Stomach smooth muscle (tissue), 2 donors: Measurements from ENCODE around the gene LRRC61.
A peak's percentile ranks its signal among the peaks of the same experiment; 100 is the strongest.

Experiments
- H3K27ac ChIP-seq: one replicate; pipeline ENCODE4 v1.7.0; 2013; ENCODE audit warnings: mild to moderate bottlenecking, low read length, inconsistent platforms
- H3K27me3 ChIP-seq, 2 donors: one replicate each; pipeline ENCODE4 v1.7.0; 2013; ENCODE audit warnings: low read length in 2 of 2; ENCODE audit not compliant: insufficient read depth in 2 of 2, control insufficient read depth in 1 of 2
- H3K36me3 ChIP-seq, 2 donors: one replicate each; pipeline ENCODE4 v1.7.0; 2013; ENCODE audit warnings: low read length in 2 of 2; ENCODE audit not compliant: control insufficient read depth in 2 of 2, insufficient read depth in 2 of 2
- H3K4me1 ChIP-seq: one replicate; pipeline ENCODE4 v1.7.0; 2013; ENCODE audit warnings: low read length; ENCODE audit not compliant: control insufficient read depth, insufficient read depth
- H3K4me3 ChIP-seq, 2 donors: one replicate each; pipeline ENCODE4 v1.7.0; 2013; ENCODE audit warnings: low read length in 2 of 2
- H3K9ac ChIP-seq, 2 donors: one replicate each; pipeline ENCODE4 v1.7.0; 2013; ENCODE audit warnings: low read length in 2 of 2, mild to moderate bottlenecking in 1 of 2
- H3K9me3 ChIP-seq, 2 donors: one replicate each; pipeline ENCODE4 v1.7.0; 2013; ENCODE audit warnings: low read length in 2 of 2; ENCODE audit not compliant: control insufficient read depth in 2 of 2
- donor health status: healthy.
- donor health status: Pancreatic carcinoma.

The LRRC61 gene

GRCh38 chr7:150371996-150372270 is 48.8 kb downstream of the LRRC61 start:
- Histone ChIP-seq H3K27me3 (no peaks in the 10 kb centered on the region), H3K4me3 (no peak overlapping the region)

DNA sequence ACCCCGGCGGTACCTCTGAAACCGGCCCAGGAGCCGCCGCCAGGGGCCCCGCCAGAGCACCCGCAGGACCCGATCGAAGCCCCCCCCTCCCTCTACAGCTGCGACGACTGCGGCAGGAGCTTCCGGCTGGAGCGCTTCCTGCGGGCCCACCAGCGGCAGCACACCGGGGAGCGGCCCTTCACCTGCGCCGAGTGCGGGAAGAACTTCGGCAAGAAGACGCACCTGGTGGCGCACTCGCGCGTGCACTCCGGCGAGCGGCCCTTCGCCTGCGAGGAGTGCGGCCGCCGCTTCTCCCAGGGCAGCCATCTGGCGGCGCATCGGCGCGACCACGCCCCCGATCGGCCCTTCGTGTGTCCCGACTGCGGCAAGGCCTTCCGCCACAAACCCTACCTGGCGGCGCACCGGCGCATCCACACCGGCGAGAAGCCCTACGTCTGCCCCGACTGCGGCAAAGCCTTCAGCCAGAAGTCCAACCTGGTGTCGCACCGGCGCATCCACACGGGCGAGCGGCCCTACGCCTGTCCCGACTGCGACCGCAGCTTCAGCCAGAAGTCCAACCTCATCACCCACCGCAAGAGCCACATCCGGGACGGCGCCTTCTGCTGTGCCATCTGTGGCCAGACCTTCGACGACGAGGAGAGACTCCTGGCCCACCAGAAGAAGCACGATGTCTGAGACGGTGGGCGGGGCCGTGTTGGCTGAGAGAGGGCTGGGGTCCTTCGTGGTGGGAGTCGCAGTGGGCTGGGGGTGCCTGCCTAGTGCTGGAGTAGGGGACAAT is 49.3 kb downstream of the LRRC61 start:
- Histone ChIP-seq H3K4me1 (peaks cover 21% of the 10 kb centered on the region), H3K4me3 (no peak overlapping the region), H3K27ac (no peak overlapping the region), H3K9me3 (no peaks in the 10 kb centered on the region), H3K36me3 (peaks cover 8 to 17% of the 10 kb centered on the region in 2 donors), H3K27me3 (no peaks in the 10 kb centered on the region), H3K9ac (no peak overlapping the region)

More at GRCh38 chr7:150371996-150372270, 48.8 kb downstream of the LRRC61 start:
- H3K9me3 ChIP-seq, result no peaks in the 10 kb centered on the region
- peaks cover 8 to 17% of the 10 kb centered on the region in 2 donors for H3K36me3 ChIP-seq
- H3K9ac ChIP-seq, result no peak overlapping the region
- H3K27ac ChIP-seq, result no peak overlapping the region
- H3K4me1 ChIP-seq, result peaks cover 19% of the 10 kb centered on the region

GRCh38 chr7:150373049-150373801 is 50.1 kb downstream of the LRRC61 start:
- Histone ChIP-seq H3K36me3 (peaks cover 8 to 17% of the 10 kb centered on the region in 2 donors), H3K9ac (peak overlapping the region in 1 of 2 donors; percentile 29), H3K27ac (no peak overlapping the region)

DNA sequence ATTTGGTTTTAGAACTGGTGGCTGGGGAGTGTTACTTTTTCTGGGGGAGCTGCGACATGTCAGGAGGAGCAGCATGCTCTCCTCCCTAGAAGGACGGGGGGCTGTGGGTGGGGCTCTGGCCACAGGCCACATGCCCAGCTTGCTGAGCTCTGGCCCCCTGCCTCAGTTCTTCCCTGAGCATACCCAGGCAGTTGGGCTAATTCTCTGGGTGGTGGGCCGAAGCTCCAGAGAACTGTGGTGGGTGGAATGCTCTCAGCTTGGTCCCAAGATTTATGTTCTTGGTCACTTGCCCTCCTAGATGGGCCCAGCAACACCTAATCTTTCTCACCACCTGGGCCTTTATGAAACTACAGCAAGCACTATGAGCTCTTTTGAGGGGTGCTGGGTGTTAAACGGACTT is 50.9 kb downstream of the LRRC61 start:
- H3K27me3 ChIP-seq, result no peaks in the 10 kb centered on the region
- no peaks in the 10 kb centered on the region for H3K9me3 ChIP-seq
- peaks cover 27% of the 10 kb centered on the region for H3K4me1 ChIP-seq
- H3K9ac ChIP-seq, result peak overlapping the region in 1 of 2 donors; percentile 13
- no peak overlapping the region for H3K27ac ChIP-seq
- peaks cover 8 to 17% of the 10 kb centered on the region in 2 donors for H3K36me3 ChIP-seq
- no peak overlapping the region for H3K4me3 ChIP-seq

More at GRCh38 chr7:150373049-150373801, 50.1 kb downstream of the LRRC61 start:
- H3K4me3 ChIP-seq, result no peak overlapping the region
- no peaks in the 10 kb centered on the region for H3K27me3 ChIP-seq
- no peaks in the 10 kb centered on the region for H3K9me3 ChIP-seq
- peaks cover 25% of the 10 kb centered on the region for H3K4me1 ChIP-seq

- Histone ChIP-seq H3K4me1 (peaks cover 23% of the 10 kb centered on the region), H3K9me3 (no peaks in the 10 kb centered on the region), H3K27ac (no peak overlapping the region), H3K4me3 (no peak overlapping the region), H3K27me3 (no peaks in the 10 kb centered on the region), H3K9ac (no peak overlapping the region), H3K36me3 (peaks cover 8 to 17% of the 10 kb centered on the region in 2 donors)
These were observed 51.3 kb downstream of the LRRC61 start for GRCh38 chr7:150374472-150374871.

DNA sequence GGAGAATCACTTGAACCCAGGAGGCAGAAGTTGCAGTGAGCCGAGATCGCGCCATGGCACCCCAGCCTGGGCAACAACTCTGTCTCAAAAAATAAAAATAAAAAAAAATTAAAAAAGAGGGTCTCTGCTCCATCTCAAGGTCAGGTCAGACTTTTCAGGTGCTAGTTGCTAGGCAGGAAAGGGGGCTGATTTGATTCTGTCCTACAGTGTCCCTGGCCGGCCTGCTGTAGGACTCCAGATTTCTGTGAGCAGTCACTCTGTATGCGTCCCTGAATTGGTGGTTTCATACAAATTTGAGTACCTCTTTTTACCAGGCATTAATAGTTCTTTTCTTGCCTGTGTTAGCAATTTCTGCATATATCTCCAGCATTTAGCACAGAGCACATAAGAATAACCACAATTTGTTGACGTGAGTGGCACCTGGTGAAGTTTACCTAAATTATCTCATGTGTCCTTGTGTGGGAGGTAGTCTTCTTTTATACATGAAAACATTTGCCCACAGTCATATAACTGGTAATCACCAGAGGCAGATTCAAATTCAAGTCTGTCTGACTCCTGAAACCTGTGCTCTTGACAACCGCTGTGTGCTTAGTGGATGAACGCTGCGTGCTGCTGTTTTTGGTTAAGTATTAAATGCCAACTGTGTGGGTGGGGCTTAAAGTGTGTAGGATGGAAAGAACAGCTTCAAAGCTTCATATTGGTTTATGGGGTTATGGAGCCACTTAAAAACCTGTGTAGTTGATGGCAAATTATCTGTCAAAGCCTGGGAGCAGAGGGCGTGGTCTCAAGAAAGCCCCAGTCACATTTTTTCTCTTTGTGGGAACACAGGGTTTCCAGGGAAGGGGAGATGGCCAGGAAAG is 52.7 kb downstream of the LRRC61 start:
- Histone ChIP-seq H3K36me3 (peaks cover 8 to 14% of the 10 kb centered on the region in 2 donors), H3K9me3 (no peaks in the 10 kb centered on the region), H3K27me3 (no peaks in the 10 kb centered on the region), H3K4me3 (no peak overlapping the region), H3K9ac (no peak overlapping the region), H3K4me1 (peaks cover 23% of the 10 kb centered on the region), H3K27ac (peak overlapping the region; percentile 24)

- H3K9ac ChIP-seq, result no peak overlapping the region
- no peak overlapping the region for H3K4me3 ChIP-seq
These were observed 53.4 kb downstream of the LRRC61 start for GRCh38 chr7:150376560-150376959.

DNA sequence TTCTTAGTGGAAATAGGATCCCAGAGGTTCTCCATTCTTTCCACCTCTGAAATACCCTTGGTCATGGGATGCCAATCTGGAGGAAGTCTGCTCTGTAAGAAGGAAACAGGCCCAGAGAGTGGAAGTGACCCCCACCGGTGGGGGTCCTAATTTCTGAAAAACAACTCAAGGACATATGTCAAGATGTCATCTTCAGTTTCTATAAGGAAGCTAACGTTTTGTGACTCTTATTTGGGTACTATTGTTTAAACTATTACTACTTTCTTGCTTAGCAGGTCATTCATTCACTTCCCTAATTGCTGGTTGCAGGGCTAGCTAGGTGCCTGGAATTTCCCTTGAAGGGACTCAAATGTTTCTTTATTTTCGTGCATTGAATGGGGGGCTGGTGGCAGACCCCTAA is 54.0 kb downstream of the LRRC61 start:
- H3K4me1 ChIP-seq, result peaks cover 29% of the 10 kb centered on the region
- no peaks in the 10 kb centered on the region for H3K27me3 ChIP-seq
- no peak overlapping the region for H3K27ac ChIP-seq
- H3K9me3 ChIP-seq, result no peaks in the 10 kb centered on the region
- H3K9ac ChIP-seq, result no peak overlapping the region
- no peak overlapping the region for H3K4me3 ChIP-seq
- peaks cover 8 to 11% of the 10 kb centered on the region in 2 donors for H3K36me3 ChIP-seq

More at GRCh38 chr7:150376560-150376959, 53.4 kb downstream of the LRRC61 start:
- H3K36me3 ChIP-seq, result peaks cover 8 to 11% of the 10 kb centered on the region in 2 donors
- H3K9me3 ChIP-seq, result no peaks in the 10 kb centered on the region
- H3K27me3 ChIP-seq, result no peaks in the 10 kb centered on the region
- H3K27ac ChIP-seq, result peak overlapping the region; percentile 24
- peaks cover 26% of the 10 kb centered on the region for H3K4me1 ChIP-seq

DNA sequence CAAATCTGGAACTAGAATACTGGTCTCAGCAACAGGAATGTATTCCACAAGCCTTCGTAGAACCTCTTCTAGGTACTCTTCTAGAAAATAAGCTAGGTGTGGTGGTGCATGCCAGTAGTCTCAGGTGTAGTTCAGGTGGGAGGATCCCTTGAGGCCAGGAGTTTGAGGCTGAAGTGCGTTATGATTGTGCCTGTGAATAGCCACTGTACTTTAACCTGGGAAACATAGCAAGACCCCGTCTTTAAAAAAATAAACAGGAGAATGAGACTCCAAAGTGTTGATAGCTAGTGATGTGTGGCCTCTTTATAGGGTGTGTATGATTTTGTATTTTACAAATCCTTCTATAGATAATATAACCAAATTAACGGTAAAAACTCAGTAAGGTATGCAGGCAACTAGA is 54.5 kb downstream of the LRRC61 start:
- Histone ChIP-seq H3K9me3 (no peaks in the 10 kb centered on the region), H3K9ac (no peak overlapping the region), H3K4me1 (peaks cover 32% of the 10 kb centered on the region), H3K27me3 (no peaks in the 10 kb centered on the region), H3K27ac (peak overlapping the region; percentile 77), H3K36me3 (peaks cover 5 to 11% of the 10 kb centered on the region in 2 donors), H3K4me3 (no peak overlapping the region)

- Histone ChIP-seq H3K4me1 (peaks cover 34% of the 10 kb centered on the region), H3K4me3 (peak overlapping the region; percentile 76 to 87), H3K9me3 (no peaks in the 10 kb centered on the region), H3K9ac (peak overlapping the region; percentile 85 to 92), H3K27me3 (no peaks in the 10 kb centered on the region), H3K27ac (peak overlapping the region; percentile 77), H3K36me3 (peaks cover 5 to 7% of the 10 kb centered on the region in 2 donors)
These were observed 55.1 kb downstream of the LRRC61 start for GRCh38 chr7:150378115-150378852.
